ENCODE measurements around the gene TBL1XR1. TPM values are rescaled to one million over a fixed set of nuclear protein-coding genes. Genes with fewer than 3 reads are reported as not detected.

The TBL1XR1 gene
- total RNA-seq, 4 donors from 2014 or later, result 103 to 131 (median 112) TPM

GRCh38 chr3:177174607-177175170 lies 22.6 kb downstream of the TBL1XR1 start:
- no peak for TF ChIP-seq CTCF (IDR thresholded peaks at IDR 0.05; ENCODE audit: low read depth)

- no peak for TF ChIP-seq CTCF (IDR thresholded peaks at IDR 0.05; ENCODE audit: low read depth)
Observed at GRCh38 chr3:177169936-177170722, 27.2 kb downstream of the TBL1XR1 start.

GRCh38 chr3:177168431-177168830 lies 28.9 kb downstream of the TBL1XR1 start:
- no peak for TF ChIP-seq CTCF (IDR thresholded peaks at IDR 0.05; ENCODE audit: low read depth)

- no peak for TF ChIP-seq CTCF (IDR thresholded peaks at IDR 0.05; ENCODE audit: low read depth)
Observed at GRCh38 chr3:177162742-177163141, 34.5 kb downstream of the TBL1XR1 start.

- TF ChIP-seq CTCF (IDR thresholded peaks at IDR 0.05; ENCODE audit: low read depth), result no peak
Observed at GRCh38 chr3:177158461-177158860, 38.8 kb downstream of the TBL1XR1 start.

GRCh38 chr3:177157492-177157891 lies 39.8 kb downstream of the TBL1XR1 start:
- no peak for TF ChIP-seq CTCF (IDR thresholded peaks at IDR 0.05; ENCODE audit: low read depth)

GRCh38 chr3:177154733-177155132 lies 42.5 kb downstream of the TBL1XR1 start:
- TF ChIP-seq CTCF (IDR thresholded peaks at IDR 0.05; ENCODE audit: low read depth), result no peak
